ENCODE data around the gene RPS10.

RPS10 gene

GRCh38 chr6:34370361-34370760 is 55.5 kb downstream of the RPS10 start:
- Histone ChIP-seq H3K36me3 (peaks cover 5 to 67% (median 44%) of the 10 kb centered on the region in 11 experiments; a peak in 16 of 22 replicates), H3K27me3 (no peaks in the 10 kb centered on the region), H3K4me3 (no peak overlapping the region), H3K9me3 (replicated peaks in 1 of 11) (peaks cover 0 to 9% (median 0%) of the 10 kb centered on the region in 11 experiments; a peak in 3 of 22 replicates), H4K20me1 (peaks cover 46 to 98% (median 89%) of the 10 kb centered on the region in 11 experiments; a peak in 20 of 22 replicates), H3K9ac (peak overlapping the region in 4 of 11 experiments; percentile 5 to 49 (median 12); a peak in 4 of 22 replicates), H3K4me1 (peaks cover 24 to 94% (median 66%) of the 10 kb centered on the region in 10 experiments), H3K4me2 (peak overlapping the region in 8 of 11 experiments; percentile 6 to 89 (median 58); a peak in 13 of 22 replicates), H3K27ac (peak overlapping the region in 6 of 11 experiments; percentile 4 to 67 (median 49); a peak in 10 of 22 replicates)
- no peak for TF ChIP-seq Cebpa-rat (IDR thresholded peaks at IDR 0.05)

GRCh38 chr6:34369385-34369784 is 56.5 kb downstream of the RPS10 start:
- peak overlapping the region in 1 of 11 experiments; percentile 5; a peak in 1 of 22 replicates for H3K9ac ChIP-seq
- H3K27ac ChIP-seq, result peak overlapping the region in 5 of 11 experiments; percentile 23 to 67 (median 63); a peak in 8 of 22 replicates
- H3K4me3 ChIP-seq, result no peak overlapping the region
- H3K36me3 ChIP-seq, result peaks cover 5 to 71% (median 44%) of the 10 kb centered on the region in 11 experiments; a peak in 16 of 22 replicates
- peaks cover 19 to 91% (median 56%) of the 10 kb centered on the region in 10 experiments for H3K4me1 ChIP-seq
- TF ChIP-seq Cebpa-rat (IDR thresholded peaks at IDR 0.05), result no peak
- H3K4me2 ChIP-seq, result peak overlapping the region in 5 of 11 experiments; percentile 10 to 89 (median 73); a peak in 9 of 22 replicates
- peaks cover 0 to 9% (median 0%) of the 10 kb centered on the region in 11 experiments; a peak in 3 of 22 replicates for H3K9me3 ChIP-seq (replicated peaks in 1 of 11)
- no peaks in the 10 kb centered on the region for H3K27me3 ChIP-seq
- peaks cover 53 to 98% (median 89%) of the 10 kb centered on the region in 11 experiments; a peak in 21 of 22 replicates for H4K20me1 ChIP-seq

All from BLaER1 treated with 17β-estradiol and CSF1 and Interleukin-3, amounts not matched to agents 10 nM and 100 nM (cell line).